ENCODE measurements around the gene IL9.

Gene IL9

GRCh38 chr5:135890867-135891266 is 4.8 kb downstream of the IL9 start:
- no peak for DNase-seq

DNA sequence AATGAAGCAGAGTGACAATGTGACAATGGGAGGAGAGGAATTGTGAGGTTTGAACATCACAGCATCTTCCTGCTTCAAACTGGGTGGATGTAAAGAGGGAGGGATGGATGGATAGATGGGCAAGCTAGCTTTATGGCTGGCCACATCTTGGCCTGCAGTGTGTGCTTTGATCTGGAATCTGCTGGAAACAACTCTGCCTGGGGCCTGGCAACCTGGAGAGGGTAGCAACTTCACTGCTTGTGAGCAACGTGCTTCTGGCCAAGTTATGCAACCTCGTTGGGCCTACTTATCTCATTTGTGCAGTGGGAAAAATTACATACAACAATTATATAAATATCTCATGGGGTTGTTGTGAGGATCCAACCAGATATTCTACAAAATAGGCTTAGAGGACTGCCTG is 5.3 kb downstream of the IL9 start:
- DNase-seq, result no peak

- DNase-seq, result no peak
Observed at GRCh38 chr5:135887881-135888614, 7.6 kb downstream of the IL9 start.

GRCh38 chr5:135887447-135887864 is 8.2 kb downstream of the IL9 start:
- peak; percentile 55 for DNase-seq

GRCh38 chr5:135886136-135886535 is 9.5 kb downstream of the IL9 start:
- no peak for DNase-seq

GRCh38 chr5:135885031-135885430 is 10.6 kb downstream of the IL9 start:
- DNase-seq, result no peak

DNA sequence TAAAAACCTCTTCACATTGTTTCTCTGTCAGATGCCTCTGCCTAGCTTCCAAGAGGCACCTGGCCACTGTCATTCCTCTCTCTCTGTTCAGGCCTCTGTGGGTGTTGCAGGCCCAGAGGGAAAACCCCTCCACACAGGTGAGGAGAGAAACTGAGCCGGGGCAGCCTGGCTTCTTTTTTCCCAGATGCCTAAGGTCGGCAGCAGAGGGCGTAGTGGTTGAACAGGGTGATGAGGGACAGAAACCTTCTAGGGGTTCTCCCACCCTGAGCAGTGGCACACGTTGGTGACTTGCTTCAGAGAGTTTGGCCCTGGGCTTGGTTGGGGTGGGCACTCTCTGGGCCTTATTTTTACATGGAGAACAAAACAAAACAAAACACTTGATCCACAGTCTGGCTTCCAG is 12.2 kb downstream of the IL9 start:
- no peak for DNase-seq

DNA sequence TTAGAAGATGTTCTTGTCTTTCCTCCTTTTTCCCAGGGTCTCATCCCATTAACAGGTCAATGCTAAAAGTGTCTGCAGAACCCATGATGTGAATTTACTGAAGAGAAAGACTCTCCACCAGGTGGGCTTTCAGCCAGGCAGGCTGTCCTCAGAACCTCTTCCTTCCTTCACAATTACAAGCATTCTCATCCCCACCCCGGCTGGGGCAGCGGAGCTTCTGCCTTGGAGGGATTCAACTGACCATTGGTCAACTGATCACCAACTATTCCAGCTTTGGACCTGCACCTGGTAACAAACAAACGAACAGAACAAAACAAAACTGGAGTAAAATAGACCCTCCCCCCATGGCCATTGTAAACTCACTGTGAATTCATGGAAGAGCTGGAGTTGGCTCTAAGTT is 12.6 kb downstream of the IL9 start:
- DNase-seq, result no peak

GRCh38 chr5:135881819-135882218 is 13.8 kb downstream of the IL9 start:
- no peak for DNase-seq

GRCh38 chr5:135881244-135881643 is 14.4 kb downstream of the IL9 start:
- no peak for DNase-seq

DNA sequence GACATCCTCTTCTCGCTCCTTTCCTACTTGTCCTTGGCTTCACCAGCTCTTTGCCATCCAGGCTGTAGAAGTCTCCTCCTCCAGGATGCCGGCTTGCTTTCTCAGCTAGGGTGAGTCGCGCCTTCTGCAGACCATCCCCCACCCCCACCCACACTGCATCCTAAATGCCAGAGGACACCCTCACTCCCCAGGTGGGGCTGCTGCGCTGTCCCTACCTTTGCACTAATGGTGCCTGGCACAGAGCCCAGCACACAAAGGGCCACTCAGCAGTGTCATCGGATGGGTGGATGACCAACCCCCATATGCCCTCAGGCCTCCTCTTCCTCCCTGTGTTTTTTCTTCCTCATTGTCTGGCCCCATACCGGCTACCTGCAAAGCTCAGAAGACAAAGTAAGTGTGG is 14.8 kb downstream of the IL9 start:
- peak; percentile 29 for DNase-seq

GRCh38 chr5:135880278-135880677 is 15.4 kb downstream of the IL9 start:
- no peak for DNase-seq

GRCh38 chr5:135879591-135879990 is 16.1 kb downstream of the IL9 start:
- DNase-seq, result no peak

- no peak for DNase-seq
Observed at GRCh38 chr5:135878156-135878620, 17.5 kb downstream of the IL9 start.

GRCh38 chr5:135877570-135878155 is 18.0 kb downstream of the IL9 start:
- no peak for DNase-seq

DNA sequence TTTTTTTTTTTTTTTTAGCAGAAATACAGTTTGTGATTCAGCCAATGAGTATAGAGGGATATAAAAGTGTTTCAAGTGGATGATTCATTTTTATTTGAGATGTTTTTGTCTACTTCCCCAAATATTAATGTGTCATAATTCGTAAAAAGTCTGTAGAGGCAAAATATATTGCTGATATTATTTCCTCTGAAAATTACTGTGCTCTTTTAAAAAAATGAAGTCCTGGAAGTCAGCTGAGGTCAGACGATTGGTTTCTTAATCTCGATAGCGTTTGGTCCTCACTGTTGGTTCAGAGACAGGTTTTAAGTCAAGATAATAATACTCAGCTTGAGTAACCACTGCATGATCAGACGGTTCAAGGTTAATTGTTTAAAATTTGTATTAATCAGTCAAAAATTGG is 19.5 kb downstream of the IL9 start:
- no peak for DNase-seq

- DNase-seq, result no peak
Observed at GRCh38 chr5:135875567-135875966, 20.1 kb downstream of the IL9 start.

DNA sequence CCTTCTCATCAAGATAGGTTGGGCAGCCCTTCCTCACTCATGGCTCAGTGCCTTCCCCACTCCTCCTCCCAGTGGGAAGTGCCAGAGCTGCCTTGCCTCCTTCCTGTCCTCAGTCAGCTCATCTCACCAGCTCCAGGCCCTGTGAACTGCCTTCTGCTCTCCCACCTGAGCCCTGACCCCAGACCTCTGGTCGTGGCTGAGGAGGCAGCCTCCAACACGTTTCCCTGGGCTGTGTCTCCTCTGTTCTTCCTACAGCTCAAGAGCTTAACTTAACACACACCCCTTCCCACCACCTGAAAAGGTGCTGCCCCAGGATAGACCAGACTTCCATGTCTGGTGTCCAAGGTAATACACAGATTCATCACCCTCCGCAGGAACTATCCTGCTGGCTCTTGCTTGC is 21.2 kb downstream of the IL9 start:
- no peak for DNase-seq

DNA sequence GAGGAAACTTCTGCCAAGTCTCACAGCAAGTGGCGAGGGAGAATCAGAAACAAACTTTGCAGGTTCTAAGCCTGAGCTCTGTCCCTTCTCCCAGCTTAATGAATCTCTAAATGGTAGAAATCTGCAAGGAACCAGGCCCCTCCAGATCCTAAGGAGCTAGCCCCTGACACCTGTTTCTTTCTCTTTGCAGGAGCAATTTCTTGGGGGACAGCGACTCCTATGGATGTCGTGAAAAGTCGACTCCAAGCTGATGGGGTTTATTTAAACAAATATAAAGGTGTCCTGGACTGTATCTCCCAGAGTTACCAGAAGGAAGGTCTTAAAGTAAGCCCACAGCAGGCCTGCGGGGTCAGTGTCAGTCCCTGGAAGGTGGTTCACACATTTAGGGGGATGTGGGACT is 21.8 kb downstream of the IL9 start:
- DNase-seq, result no peak

DNA sequence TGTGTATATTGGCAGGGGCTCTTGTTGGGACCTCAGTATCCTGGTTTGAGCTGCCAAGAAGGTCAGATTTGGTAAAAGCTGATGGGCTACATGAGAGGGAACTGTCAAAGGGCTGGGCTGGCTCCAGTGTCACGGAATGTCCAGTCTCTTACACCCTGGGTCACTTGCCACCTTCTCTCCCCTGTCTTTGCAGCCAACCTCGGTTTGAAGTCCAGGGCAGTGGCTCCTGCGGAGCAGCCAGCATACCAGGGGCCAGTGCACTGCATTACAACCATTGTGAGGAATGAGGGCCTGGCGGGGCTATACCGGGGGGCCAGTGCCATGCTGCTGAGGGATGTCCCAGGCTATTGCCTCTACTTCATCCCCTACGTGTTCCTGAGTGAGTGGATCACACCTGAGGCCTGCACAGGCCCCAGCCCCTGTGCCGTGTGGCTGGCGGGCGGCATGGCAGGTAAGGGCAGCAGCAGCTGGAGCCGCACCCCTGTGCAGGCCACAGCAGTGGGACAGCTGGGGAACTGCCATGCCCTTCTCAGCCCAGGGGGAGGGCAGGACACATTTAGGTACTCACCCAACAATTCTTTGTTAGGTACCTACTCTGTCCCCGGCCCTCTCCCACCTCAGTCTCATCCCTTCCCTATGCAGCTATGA is 24.2 kb downstream of the IL9 start:
- DNase-seq, result no peak

DNA sequence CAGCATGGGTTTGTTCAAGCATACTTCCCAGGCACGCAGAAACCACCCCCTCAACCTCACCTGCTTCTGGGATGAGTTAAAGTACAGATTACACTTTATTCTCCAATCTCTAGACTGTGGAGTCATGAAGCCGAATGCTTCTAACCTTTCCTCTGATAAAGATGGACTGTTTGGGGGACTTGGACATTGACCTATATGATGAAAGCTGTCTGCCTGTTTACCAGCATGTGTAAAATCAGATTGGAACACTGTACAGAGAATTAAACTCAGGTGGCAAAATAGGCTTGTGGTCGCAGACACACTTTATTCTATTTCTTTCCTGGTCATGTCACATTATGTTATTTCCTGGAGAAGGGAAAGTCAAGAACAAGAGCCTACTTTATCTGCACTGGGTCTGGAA is 25.7 kb downstream of the IL9 start:
- no peak for DNase-seq

GRCh38 chr5:135869276-135869675 is 26.4 kb downstream of the IL9 start:
- no peak for DNase-seq

DNA sequence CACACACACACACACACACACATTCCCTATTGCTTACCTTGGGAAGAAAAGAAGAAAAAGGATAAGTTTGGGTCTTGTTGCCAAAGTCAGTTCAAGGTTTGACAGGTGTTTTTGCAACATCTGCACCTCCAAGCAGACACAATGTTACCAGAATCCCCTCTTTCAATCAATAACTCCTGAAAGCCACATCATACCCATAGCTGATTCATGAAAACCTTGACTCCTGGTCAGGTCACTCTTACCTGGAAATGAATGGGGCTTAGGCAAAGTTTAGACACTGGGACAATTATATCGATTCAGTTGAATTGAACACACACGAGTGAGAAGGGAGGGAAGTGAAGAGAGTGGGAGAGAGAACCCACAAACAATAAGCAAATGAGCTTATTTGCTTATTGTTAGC is 27.0 kb downstream of the IL9 start:
- DNase-seq, result no peak

- DNase-seq, result no peak
Observed at GRCh38 chr5:135867599-135867998, 28.0 kb downstream of the IL9 start.

All from NCI-H2029 (cell line).